OCI-LY1 (cell line): ENCODE data around the gene GPR101.

ENCODE experiments used
- H2AFZ ChIP-seq: fragments of 200-600 bp; sonication (generic), shearing (Covaris generic); 2 replicates; pipeline ENCODE4 v1.6.0; 2014; ENCODE audit warnings: antibody characterized with exemption, mild to moderate bottlenecking, low read length
- H3F3A ChIP-seq: fragments of 200-600 bp; sonication (generic), shearing (Covaris generic); 2 replicates; pipeline ENCODE4 v1.6.0; 2014; ENCODE audit warnings: mild to moderate bottlenecking, antibody characterized with exemption, low read length, moderate library complexity; ENCODE audit not compliant: insufficient read depth
- H3K27ac ChIP-seq: fragments of 200-600 bp; sonication (generic); 2 replicates; pipeline ENCODE4 v1.5.1; 2014; ENCODE audit warnings: low read length, mixed run types, mild to moderate bottlenecking, low read depth; ENCODE audit not compliant: poor library complexity, severe bottlenecking
- H3K27me3 ChIP-seq: fragments of 200-600 bp; sonication (generic); 2 replicates; pipeline ENCODE4 v1.6.0; 2014; ENCODE audit warnings: antibody characterized with exemption, mild to moderate bottlenecking, low read length, moderate library complexity; ENCODE audit not compliant: insufficient read depth
- H3K36me3 ChIP-seq: fragments of 200-600 bp; sonication (generic); 2 replicates; pipeline ENCODE4 v1.6.1; 2014; ENCODE audit warnings: mild to moderate bottlenecking, antibody characterized with exemption, low read length, moderate library complexity, mixed read lengths; ENCODE audit not compliant: insufficient read depth
- H3K4me1 ChIP-seq: fragments of 200-600 bp; sonication (generic); 2 replicates; pipeline ENCODE4 v1.5.1; 2014; ENCODE audit warnings: mild to moderate bottlenecking, low read length, moderate library complexity; ENCODE audit not compliant: insufficient read depth, severe bottlenecking
- H3K4me2 ChIP-seq: fragments of 200-600 bp; sonication (generic), shearing (Covaris generic); 2 replicates; pipeline ENCODE4 v1.6.1; 2014; ENCODE audit warnings: low read length
- H3K4me3 ChIP-seq: fragments of 200-600 bp; sonication (generic); 2 replicates; pipeline ENCODE4 v1.5.1; 2014; ENCODE audit warnings: low read length, low read depth, mild to moderate bottlenecking, mixed read lengths; ENCODE audit not compliant: poor library complexity, severe bottlenecking
- H3K79me2 ChIP-seq: fragments of 200-600 bp; shearing (Covaris generic); 2 replicates; pipeline ENCODE4 v1.6.1; 2016; ENCODE audit warnings: mixed run types, low read length, mixed read lengths; ENCODE audit not compliant: insufficient read depth
- H3K9ac ChIP-seq: fragments of 200-600 bp; sonication (generic), shearing (Covaris generic); 2 replicates; pipeline ENCODE4 v1.6.1; 2014; ENCODE audit warnings: mild to moderate bottlenecking, low read length, mixed read lengths
- H3K9me2 ChIP-seq: fragments of 200-600 bp; sonication (generic), shearing (Covaris generic); 2 replicates; pipeline ENCODE4 v1.6.1; 2014; ENCODE audit warnings: low read depth, mild to moderate bottlenecking, low read length, mixed read lengths
- H3K9me3 ChIP-seq: fragments of 200-600 bp; shearing (Covaris generic); 2 replicates; pipeline ENCODE4 v1.6.1; 2014; ENCODE audit warnings: low read length, mixed read lengths
- H4K20me1 ChIP-seq: fragments of 200-600 bp; sonication (generic), shearing (Covaris generic); 2 replicates; pipeline ENCODE4 v1.6.0; 2016; ENCODE audit warnings: mild to moderate bottlenecking, low read length; ENCODE audit not compliant: insufficient read depth
- CTCF ChIP-seq: fragments of 200-600 bp; sonication (generic), shearing (Covaris generic); IDR thresholded peaks from 2 replicates; pipeline ENCODE4 v1.5.1; 2017; ENCODE audit warnings: mild to moderate bottlenecking, antibody characterized with exemption, low read length, moderate library complexity, mixed read lengths
- EZH2 ChIP-seq: fragments of 200-600 bp; sonication (generic), shearing (Covaris generic); IDR thresholded peaks from 2 replicates; pipeline ENCODE4 v1.8.0; 2017; ENCODE audit warnings: borderline replicate concordance, mixed run types, mild to moderate bottlenecking, antibody characterized with exemption, low read length, moderate library complexity, mixed read lengths

The GPR101 gene

GRCh38 chrX:137044893-137045292 is 11.1 kb upstream of the GPR101 start:
- Histone ChIP-seq H3K9ac (no peak overlapping the region), H3K4me3 (no peak overlapping the region), H3K4me2 (no peak overlapping the region), H3K9me2 (no peaks in the 10 kb centered on the region), H3K9me3 (no peaks in the 10 kb centered on the region), H3K27ac (no peak overlapping the region), H3K36me3 (no peaks in the 10 kb centered on the region), H3F3A (no peaks in the 10 kb centered on the region), H3K4me1 (no peaks in the 10 kb centered on the region), H4K20me1 (no peaks in the 10 kb centered on the region), H3K79me2 (no peaks in the 10 kb centered on the region), H3K27me3 (no peaks in the 10 kb centered on the region), H2AFZ (no peak overlapping the region)
- TF ChIP-seq CTCF (no peak), EZH2 (no peak)

GRCh38 chrX:137043736-137044135 is 9.9 kb upstream of the GPR101 start:
- no peaks in the 10 kb centered on the region for H3K27me3 ChIP-seq
- H3K36me3 ChIP-seq, result no peaks in the 10 kb centered on the region
- H3K27ac ChIP-seq, result no peak overlapping the region
- no peak overlapping the region for H3K9ac ChIP-seq
- no peaks in the 10 kb centered on the region for H3K9me3 ChIP-seq
- H3K4me3 ChIP-seq, result no peak overlapping the region
- no peaks in the 10 kb centered on the region for H3K79me2 ChIP-seq
- TF ChIP-seq EZH2 (no peak), CTCF (no peak)
- H3F3A ChIP-seq, result no peaks in the 10 kb centered on the region
- H3K4me2 ChIP-seq, result no peak overlapping the region
- H4K20me1 ChIP-seq, result no peaks in the 10 kb centered on the region
- no peak overlapping the region for H2AFZ ChIP-seq
- H3K4me1 ChIP-seq, result no peaks in the 10 kb centered on the region
- no peaks in the 10 kb centered on the region for H3K9me2 ChIP-seq

GRCh38 chrX:137041329-137041728 is 7.5 kb upstream of the GPR101 start:
- H2AFZ ChIP-seq, result no peak overlapping the region
- TF ChIP-seq EZH2 (no peak), CTCF (no peak)
- H3K27me3 ChIP-seq, result no peaks in the 10 kb centered on the region
- no peaks in the 10 kb centered on the region for H3K4me1 ChIP-seq
- no peaks in the 10 kb centered on the region for H3K79me2 ChIP-seq
- no peaks in the 10 kb centered on the region for H3K36me3 ChIP-seq
- H3F3A ChIP-seq, result no peaks in the 10 kb centered on the region
- no peak overlapping the region for H3K4me2 ChIP-seq
- no peak overlapping the region for H3K4me3 ChIP-seq
- H4K20me1 ChIP-seq, result no peaks in the 10 kb centered on the region
- H3K9ac ChIP-seq, result no peak overlapping the region
- no peaks in the 10 kb centered on the region for H3K9me3 ChIP-seq
- no peak overlapping the region for H3K27ac ChIP-seq
- H3K9me2 ChIP-seq, result no peaks in the 10 kb centered on the region
